HEK293 (cell line): ENCODE results near the gene KICS2.

Source experiments
- CTCF ChIA-PET: fragments of 350-600 bp; formaldehyde crosslinking; extraction: SDS; loops from one replicate; lab custom pipeline; 2021; ENCODE audit warnings: antibody characterized with exemption; lab: Yijun Ruan, JAX
- POLR2A ChIA-PET: fragments of 300-600 bp; formaldehyde crosslinking; extraction: SDS; loops from one replicate; lab custom pipeline; 2020; ENCODE audit warnings: antibody characterized with exemption, inconsistent platforms; lab: Yijun Ruan, JAX
- H3K27ac ChIP-seq: fragments of 200-500 bp; sonication (Bioruptor generic); 2 replicates; pipeline ENCODE4 v1.5.1; 2014; ENCODE audit warnings: low read depth, low read length, control low read depth, inconsistent platforms; ENCODE audit errors: extremely low read depth
- H3K36me3 ChIP-seq, 2 experiments: fragments of 200-500 bp in 1 of 2; sonication (Bioruptor generic) in 1 of 2; 1 replicate in 1 of 2; 2 replicates in 1 of 2; pipeline ENCODE4 v1.5.1; 2014 to 2017; ENCODE audit warnings: inconsistent platforms in 2 of 2, low read length in 2 of 2; ENCODE audit not compliant: control insufficient read depth in 2 of 2, insufficient read depth in 1 of 2
- H3K4me1 ChIP-seq: fragments of 200-500 bp; sonication (Bioruptor generic); 2 replicates; pipeline ENCODE4 v1.5.1; 2014; ENCODE audit warnings: mild to moderate bottlenecking, low read length, inconsistent platforms; ENCODE audit not compliant: control insufficient read depth, insufficient read depth
- H3K4me3 ChIP-seq: 2 replicates; pipeline ENCODE4 v1.5.1; 2011; ENCODE audit warnings: low read depth, mild to moderate bottlenecking, control low read depth, low read length, moderate library complexity
- H3K9me3 ChIP-seq: fragments of 200-500 bp; sonication (Bioruptor generic); 2 replicates; pipeline ENCODE4 v1.5.1; 2014; ENCODE audit warnings: low read depth, low read length, inconsistent platforms; ENCODE audit not compliant: control insufficient read depth, insufficient read depth
- GLIS1 ChIP-seq: fragments of 450-650 bp; formaldehyde crosslinking; IDR thresholded peaks from 2 replicates; pipeline ENCODE4 v1.5.1; 2016; ENCODE audit warnings: missing biosample characterization, missing genetic modification characterization
- HOXC10 ChIP-seq: sonication (generic); formaldehyde crosslinking; IDR thresholded peaks from 2 replicates; pipeline ENCODE4 v1.8.1; 2023; ENCODE audit warnings: mild to moderate bottlenecking, missing genetic modification reagents
- KLF1 ChIP-seq: fragments of 450-650 bp; formaldehyde crosslinking; IDR thresholded peaks from 2 replicates; pipeline ENCODE4 v1.5.1; 2016; ENCODE audit warnings: missing biosample characterization, missing genetic modification characterization
- KLF8 ChIP-seq: fragments of 450-650 bp; formaldehyde crosslinking; IDR thresholded peaks from 2 replicates; pipeline ENCODE4 v1.5.1; 2016; ENCODE audit warnings: missing biosample characterization, missing genetic modification characterization
- MZF1 ChIP-seq: fragments of 450-650 bp; formaldehyde crosslinking; IDR thresholded peaks from 2 replicates; pipeline ENCODE4 v1.5.1; 2017; ENCODE audit warnings: missing biosample characterization, missing genetic modification characterization, borderline replicate concordance
- RBAK ChIP-seq: fragments of 450-650 bp; formaldehyde crosslinking; IDR thresholded peaks from 2 replicates; pipeline ENCODE4 v1.5.1; 2016; ENCODE audit warnings: missing biosample characterization, missing genetic modification characterization
- SP3 ChIP-seq: fragments of 450-650 bp; formaldehyde crosslinking; IDR thresholded peaks from 2 replicates; pipeline ENCODE4 v1.5.1; 2016; ENCODE audit warnings: missing biosample characterization, missing genetic modification characterization
- YY2 ChIP-seq: fragments of 450-650 bp; formaldehyde crosslinking; IDR thresholded peaks from 2 replicates; pipeline ENCODE4 v1.5.1; 2016; ENCODE audit warnings: missing biosample characterization, missing genetic modification characterization
- ZFP41 ChIP-seq: fragments of 450-650 bp; formaldehyde crosslinking; IDR thresholded peaks from 2 replicates; pipeline ENCODE4 v1.5.1; 2016; ENCODE audit warnings: missing biosample characterization, missing genetic modification characterization, borderline replicate concordance
- ZIC2 ChIP-seq: fragments of 450-650 bp; formaldehyde crosslinking; IDR thresholded peaks from 2 replicates; pipeline ENCODE4 v1.5.1; 2016; ENCODE audit warnings: missing biosample characterization, missing genetic modification characterization
- ZNF169 ChIP-seq: fragments of 450-650 bp; formaldehyde crosslinking; IDR thresholded peaks from 2 replicates; pipeline ENCODE4 v1.5.1; 2016; ENCODE audit warnings: missing biosample characterization, missing genetic modification characterization
- ZNF184 ChIP-seq: fragments of 450-650 bp; IDR thresholded peaks from 2 replicates; pipeline ENCODE4 v1.5.1; 2018; ENCODE audit warnings: missing biosample characterization, mild to moderate bottlenecking, missing genetic modification characterization
- ZNF2 ChIP-seq: fragments of 450-650 bp; formaldehyde crosslinking; IDR thresholded peaks from 2 replicates; pipeline ENCODE4 v1.5.1; 2016; ENCODE audit warnings: missing biosample characterization, missing genetic modification characterization
- ZNF223 ChIP-seq: fragments of 450-650 bp; formaldehyde crosslinking; IDR thresholded peaks from 2 replicates; pipeline ENCODE4 v1.5.1; 2016; ENCODE audit warnings: missing biosample characterization, missing genetic modification characterization
- ZNF274 ChIP-seq, 2 experiments: fragments of 200-500 bp in 1 of 2; fragments of 450-650 bp in 1 of 2; sonication (Bioruptor generic) in 1 of 2; formaldehyde crosslinking in 1 of 2; IDR thresholded peaks; 2 replicates each; pipeline versions ENCODE4 v1.5.1 to v1.6.1; 2014 to 2016; ENCODE audit warnings: borderline replicate concordance in 1 of 2, inconsistent platforms in 1 of 2, low read length in 1 of 2, missing biosample characterization in 1 of 2, missing genetic modification characterization in 1 of 2
- ZNF416 ChIP-seq: fragments of 450-650 bp; formaldehyde crosslinking; IDR thresholded peaks from 2 replicates; pipeline ENCODE4 v1.5.1; 2016; ENCODE audit warnings: missing biosample characterization, missing genetic modification characterization
- ZNF555 ChIP-seq: fragments of 450-650 bp; formaldehyde crosslinking; conservative IDR thresholded peaks from 2 replicates; pipeline ENCODE4 v1.5.1; 2017; ENCODE audit warnings: missing biosample characterization, mild to moderate bottlenecking, missing genetic modification characterization, inconsistent platforms
- ZNF596 ChIP-seq: fragments of 450-650 bp; IDR thresholded peaks from 2 replicates; pipeline ENCODE4 v1.5.0; 2018; ENCODE audit warnings: missing biosample characterization, mild to moderate bottlenecking, missing genetic modification characterization, moderate library complexity
- ZNF747 ChIP-seq: fragments of 450-650 bp; formaldehyde crosslinking; IDR thresholded peaks from 2 replicates; pipeline ENCODE4 v1.5.1; 2016; ENCODE audit warnings: missing biosample characterization, missing genetic modification characterization
- ZNF76 ChIP-seq: fragments of 450-650 bp; formaldehyde crosslinking; IDR thresholded peaks from 2 replicates; pipeline ENCODE4; 2016; ENCODE audit warnings: low read depth, missing biosample characterization, missing genetic modification characterization, borderline replicate concordance
- ZNF768 ChIP-seq: fragments of 450-650 bp; formaldehyde crosslinking; IDR thresholded peaks from 2 replicates; pipeline ENCODE4 v1.5.1; 2018; ENCODE audit warnings: missing biosample characterization, mild to moderate bottlenecking, missing genetic modification characterization
- ZNF830 ChIP-seq: fragments of 450-650 bp; IDR thresholded peaks from 2 replicates; pipeline ENCODE4 v1.5.0; 2018; ENCODE audit warnings: missing biosample characterization, missing genetic modification characterization, low read depth, mild to moderate bottlenecking, moderate library complexity
- TF ChIP-seq, protein P1 (sequence below): fragments of 450-650 bp; formaldehyde crosslinking; IDR thresholded peaks from 2 replicates; pipeline ENCODE4; 2016; ENCODE audit warnings: missing biosample characterization, missing genetic modification characterization
- TF ChIP-seq, protein P2 (sequence below): fragments of 450-650 bp; formaldehyde crosslinking; IDR thresholded peaks from 2 replicates; pipeline ENCODE4 v1.5.1; 2016; ENCODE audit warnings: missing biosample characterization, missing genetic modification characterization
- TF ChIP-seq, protein P3 (sequence below): fragments of 450-650 bp; formaldehyde crosslinking; IDR thresholded peaks from 2 replicates; pipeline ENCODE4 v1.5.1; 2017; ENCODE audit warnings: missing biosample characterization, missing genetic modification characterization
- TF ChIP-seq, protein P4 (sequence below): fragments of 450-650 bp; formaldehyde crosslinking; IDR thresholded peaks from 2 replicates; pipeline ENCODE4 v1.5.1; 2017; ENCODE audit warnings: missing biosample characterization, mild to moderate bottlenecking, missing genetic modification characterization, moderate library complexity
- TF ChIP-seq, protein P5 (sequence below): fragments of 450-650 bp; formaldehyde crosslinking; IDR thresholded peaks from 2 replicates; pipeline ENCODE4 v1.5.1; 2016; ENCODE audit warnings: missing biosample characterization, missing genetic modification characterization

The KICS2 gene

DNA sequence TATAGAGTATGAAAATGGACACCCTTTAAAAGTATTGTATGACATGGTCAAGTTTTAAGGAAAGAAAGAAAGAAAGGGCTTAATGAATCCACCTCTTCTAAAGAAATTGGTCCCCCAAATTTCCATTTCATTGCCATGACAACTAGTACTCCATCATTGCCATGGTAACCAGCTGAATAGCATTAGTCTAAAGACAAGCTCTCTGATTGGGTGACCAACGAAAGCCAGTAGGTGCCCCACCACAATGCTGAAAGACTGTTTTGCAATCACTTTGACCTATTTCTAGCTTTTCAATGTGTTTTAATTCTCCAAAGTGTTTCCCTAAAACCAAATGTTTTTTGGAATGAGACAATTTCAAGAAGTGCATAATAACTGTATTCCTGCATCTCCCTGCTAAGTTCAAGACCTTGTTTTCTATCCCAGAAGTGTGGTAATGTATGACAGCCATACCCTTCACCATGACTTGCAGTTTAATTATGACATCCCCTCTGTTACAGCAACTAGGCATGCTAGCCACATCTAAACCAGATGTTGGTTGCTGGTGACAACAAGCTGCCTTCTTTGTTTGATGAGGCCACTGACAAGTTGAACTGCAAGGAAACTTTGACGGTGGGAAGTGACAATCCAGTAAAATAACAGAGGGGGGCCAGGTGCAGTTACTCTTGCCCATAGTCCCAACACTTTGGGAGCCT lies 46.7 kb downstream of the KICS2 start:
- TF ChIP-seq ZNF747 (no peak), ZNF596 (tag by site-specific recombination) (no peak), ZNF416 (tag by site-specific recombination) (no peak), MZF1 (tag by site-specific recombination) (no peak), KLF1 (tag by site-specific recombination) (no peak), ZNF184 (tag by site-specific recombination) (no peak), ZFP41 (tag by site-specific recombination) (no peak), SP3 (no peak), ZNF274 (IDR thresholded peaks at IDR 0.05; ENCODE audit: low read length) (no peak), ZNF274 (tag by site-specific recombination; IDR thresholded peaks at IDR 0.05; ENCODE audit: borderline replicate concordance) (no peak), GLIS1 (tag by site-specific recombination) (no peak), ZIC2 (tag by site-specific recombination) (no peak), HOXC10 (no peak), ZNF169 (tag by site-specific recombination) (no peak), ZNF555 (tag by site-specific recombination) (no peak), ZNF768 (tag by site-specific recombination) (no peak), RBAK (tag by site-specific recombination) (no peak)
- TF ChIP-seq, protein P1, sequence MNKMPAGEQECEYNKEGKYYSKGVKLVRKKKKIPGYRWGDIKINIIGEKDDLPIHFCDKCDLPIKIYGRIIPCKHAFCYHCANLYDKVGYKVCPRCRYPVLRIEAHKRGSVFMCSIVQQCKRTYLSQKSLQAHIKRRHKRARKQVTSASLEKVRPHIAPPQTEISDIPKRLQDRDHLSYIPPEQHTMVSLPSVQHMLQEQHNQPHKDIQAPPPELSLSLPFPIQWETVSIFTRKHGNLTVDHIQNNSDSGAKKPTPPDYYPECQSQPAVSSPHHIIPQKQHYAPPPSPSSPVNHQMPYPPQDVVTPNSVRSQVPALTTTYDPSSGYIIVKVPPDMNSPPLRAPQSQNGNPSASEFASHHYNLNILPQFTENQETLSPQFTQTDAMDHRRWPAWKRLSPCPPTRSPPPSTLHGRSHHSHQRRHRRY, result no peak
- TF ChIP-seq, protein P2, sequence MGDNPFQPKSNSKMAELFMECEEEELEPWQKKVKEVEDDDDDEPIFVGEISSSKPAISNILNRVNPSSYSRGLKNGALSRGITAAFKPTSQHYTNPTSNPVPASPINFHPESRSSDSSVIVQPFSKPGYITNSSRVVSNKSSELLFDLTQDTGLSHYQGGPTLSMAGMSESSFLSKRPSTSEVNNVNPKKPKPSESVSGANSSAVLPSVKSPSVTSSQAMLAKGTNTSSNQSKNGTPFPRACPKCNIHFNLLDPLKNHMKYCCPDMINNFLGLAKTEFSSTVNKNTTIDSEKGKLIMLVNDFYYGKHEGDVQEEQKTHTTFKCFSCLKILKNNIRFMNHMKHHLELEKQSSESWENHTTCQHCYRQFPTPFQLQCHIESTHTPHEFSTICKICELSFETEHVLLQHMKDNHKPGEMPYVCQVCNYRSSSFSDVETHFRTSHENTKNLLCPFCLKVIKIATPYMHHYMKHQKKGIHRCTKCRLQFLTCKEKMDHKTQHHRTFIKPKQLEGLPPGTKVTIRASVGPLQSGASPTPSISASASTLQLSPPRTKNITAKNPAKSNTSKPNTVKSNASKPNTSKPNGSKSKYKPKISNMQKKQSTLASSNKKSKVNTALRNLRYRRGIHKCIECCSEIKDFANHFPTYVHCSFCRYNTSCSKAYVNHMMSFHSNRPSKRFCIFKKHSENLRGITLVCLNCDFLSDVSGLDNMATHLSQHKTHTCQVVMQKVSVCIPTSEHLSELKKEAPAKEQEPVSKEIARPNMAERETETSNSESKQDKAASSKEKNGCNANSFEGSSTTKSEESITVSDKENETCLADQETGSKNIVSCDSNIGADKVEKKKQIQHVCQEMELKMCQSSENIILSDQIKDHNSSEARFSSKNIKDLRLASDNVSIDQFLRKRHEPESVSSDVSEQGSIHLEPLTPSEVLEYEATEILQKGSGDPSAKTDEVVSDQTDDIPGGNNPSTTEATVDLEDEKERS (tag by site-specific recombination), result no peak
- TF ChIP-seq, protein P3, sequence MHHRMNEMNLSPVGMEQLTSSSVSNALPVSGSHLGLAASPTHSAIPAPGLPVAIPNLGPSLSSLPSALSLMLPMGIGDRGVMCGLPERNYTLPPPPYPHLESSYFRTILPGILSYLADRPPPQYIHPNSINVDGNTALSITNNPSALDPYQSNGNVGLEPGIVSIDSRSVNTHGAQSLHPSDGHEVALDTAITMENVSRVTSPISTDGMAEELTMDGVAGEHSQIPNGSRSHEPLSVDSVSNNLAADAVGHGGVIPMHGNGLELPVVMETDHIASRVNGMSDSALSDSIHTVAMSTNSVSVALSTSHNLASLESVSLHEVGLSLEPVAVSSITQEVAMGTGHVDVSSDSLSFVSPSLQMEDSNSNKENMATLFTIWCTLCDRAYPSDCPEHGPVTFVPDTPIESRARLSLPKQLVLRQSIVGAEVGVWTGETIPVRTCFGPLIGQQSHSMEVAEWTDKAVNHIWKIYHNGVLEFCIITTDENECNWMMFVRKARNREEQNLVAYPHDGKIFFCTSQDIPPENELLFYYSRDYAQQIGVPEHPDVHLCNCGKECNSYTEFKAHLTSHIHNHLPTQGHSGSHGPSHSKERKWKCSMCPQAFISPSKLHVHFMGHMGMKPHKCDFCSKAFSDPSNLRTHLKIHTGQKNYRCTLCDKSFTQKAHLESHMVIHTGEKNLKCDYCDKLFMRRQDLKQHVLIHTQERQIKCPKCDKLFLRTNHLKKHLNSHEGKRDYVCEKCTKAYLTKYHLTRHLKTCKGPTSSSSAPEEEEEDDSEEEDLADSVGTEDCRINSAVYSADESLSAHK (tag by site-specific recombination), result no peak
- H3K27ac ChIP-seq, result no peak overlapping the region
- CTCF ChIA-PET, result no interaction called here

DNA sequence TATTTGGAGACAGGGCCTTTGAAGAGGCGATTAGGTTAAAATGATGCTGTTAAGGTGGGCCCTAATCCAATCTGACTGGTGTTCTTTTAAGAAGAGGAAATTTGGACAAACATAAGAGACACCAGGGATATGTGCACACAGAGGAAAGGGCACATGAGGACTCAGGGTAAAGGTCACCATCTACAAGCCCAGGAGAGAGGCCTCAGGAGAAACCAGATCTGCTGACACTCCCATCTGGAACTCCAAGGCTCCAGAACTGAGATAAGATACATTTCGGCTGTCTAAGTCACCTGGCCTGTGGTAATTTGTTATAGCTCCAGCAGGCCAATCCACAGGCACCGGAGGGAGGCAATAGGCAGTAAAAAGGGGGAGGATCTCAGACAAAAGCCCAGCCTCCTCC lies 48.6 kb downstream of the KICS2 start:
- Histone ChIP-seq H3K4me1 (0 out of 2 replicates have a peak, but pooled peaks cover 2% of the 10 kb centered on the region), H3K9me3 (no peaks in the 10 kb centered on the region), H3K36me3 (no peaks in the 10 kb centered on the region), H3K27ac (no peak overlapping the region), H3K4me3 (no peak overlapping the region)
- ChIA-PET CTCF (no interaction called here), POLR2A (no interaction called here)
- no peak for TF ChIP-seq ZNF76
- no peak for TF ChIP-seq ZNF2
- TF ChIP-seq, protein P4, sequence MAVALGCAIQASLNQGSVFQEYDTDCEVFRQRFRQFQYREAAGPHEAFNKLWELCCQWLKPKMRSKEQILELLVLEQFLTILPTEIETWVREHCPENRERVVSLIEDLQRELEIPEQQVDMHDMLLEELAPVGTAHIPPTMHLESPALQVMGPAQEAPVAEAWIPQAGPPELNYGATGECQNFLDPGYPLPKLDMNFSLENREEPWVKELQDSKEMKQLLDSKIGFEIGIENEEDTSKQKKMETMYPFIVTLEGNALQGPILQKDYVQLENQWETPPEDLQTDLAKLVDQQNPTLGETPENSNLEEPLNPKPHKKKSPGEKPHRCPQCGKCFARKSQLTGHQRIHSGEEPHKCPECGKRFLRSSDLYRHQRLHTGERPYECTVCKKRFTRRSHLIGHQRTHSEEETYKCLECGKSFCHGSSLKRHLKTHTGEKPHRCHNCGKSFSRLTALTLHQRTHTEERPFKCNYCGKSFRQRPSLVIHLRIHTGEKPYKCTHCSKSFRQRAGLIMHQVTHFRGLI (tag by site-specific recombination), result no peak
- no peak for TF ChIP-seq ZNF830
- TF ChIP-seq ZNF596 (tag by site-specific recombination), result no peak
- TF ChIP-seq YY2 (tag by site-specific recombination), result no peak
- TF ChIP-seq KLF8 (tag by site-specific recombination), result no peak
- TF ChIP-seq ZNF223, result no peak
- TF ChIP-seq, protein P5, sequence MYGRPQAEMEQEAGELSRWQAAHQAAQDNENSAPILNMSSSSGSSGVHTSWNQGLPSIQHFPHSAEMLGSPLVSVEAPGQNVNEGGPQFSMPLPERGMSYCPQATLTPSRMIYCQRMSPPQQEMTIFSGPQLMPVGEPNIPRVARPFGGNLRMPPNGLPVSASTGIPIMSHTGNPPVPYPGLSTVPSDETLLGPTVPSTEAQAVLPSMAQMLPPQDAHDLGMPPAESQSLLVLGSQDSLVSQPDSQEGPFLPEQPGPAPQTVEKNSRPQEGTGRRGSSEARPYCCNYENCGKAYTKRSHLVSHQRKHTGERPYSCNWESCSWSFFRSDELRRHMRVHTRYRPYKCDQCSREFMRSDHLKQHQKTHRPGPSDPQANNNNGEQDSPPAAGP (tag by site-specific recombination), result no peak

More for the DNA sequence above, 46.7 kb downstream of the KICS2 start:
- no peaks in the 10 kb centered on the region for H3K36me3 ChIP-seq
- POLR2A ChIA-PET, result no interaction called here
- H3K4me3 ChIP-seq, result no peak overlapping the region
- no peaks in the 10 kb centered on the region for H3K9me3 ChIP-seq
- 0 out of 2 replicates have a peak, but pooled peaks cover 2% of the 10 kb centered on the region for H3K4me1 ChIP-seq
